ENCODE results near the gene ECPAS.

- no peak for TF ChIP-seq CTCF (IDR thresholded peaks at IDR 0.05; ENCODE audit: insufficient read depth, low read depth, low read length)
- TF ChIP-seq EZH2 (IDR thresholded peaks at IDR 0.05; ENCODE audit: insufficient read depth, low read length), result no peak
These were observed 31.9 kb upstream of the ECPAS start for GRCh38 chr9:111516061-111516465.

All from astrocyte (in vitro differentiated cells and primary cell).